HEK293 (cell line): ENCODE data around the gene OLIG2.

Experiments used
- CTCF ChIA-PET: fragments of 350-600 bp; formaldehyde crosslinking; extraction: SDS; loops from one replicate; lab custom pipeline; 2021; ENCODE audit warnings: antibody characterized with exemption; lab: Yijun Ruan, JAX
- POLR2A ChIA-PET: fragments of 300-600 bp; formaldehyde crosslinking; extraction: SDS; loops from one replicate; lab custom pipeline; 2020; ENCODE audit warnings: antibody characterized with exemption, inconsistent platforms; lab: Yijun Ruan, JAX
- H3K27ac ChIP-seq: fragments of 200-500 bp; sonication (Bioruptor generic); 2 replicates; pipeline ENCODE4 v1.5.1; 2014; ENCODE audit warnings: low read depth, low read length, control low read depth, inconsistent platforms; ENCODE audit errors: extremely low read depth
- H3K36me3 ChIP-seq, 2 experiments: fragments of 200-500 bp in 1 of 2; sonication (Bioruptor generic) in 1 of 2; 1 replicate in 1 of 2; 2 replicates in 1 of 2; pipeline ENCODE4 v1.5.1; 2014 to 2017; ENCODE audit warnings: inconsistent platforms in 2 of 2, low read length in 2 of 2; ENCODE audit not compliant: control insufficient read depth in 2 of 2, insufficient read depth in 1 of 2
- H3K4me1 ChIP-seq: fragments of 200-500 bp; sonication (Bioruptor generic); 2 replicates; pipeline ENCODE4 v1.5.1; 2014; ENCODE audit warnings: mild to moderate bottlenecking, low read length, inconsistent platforms; ENCODE audit not compliant: control insufficient read depth, insufficient read depth
- H3K4me3 ChIP-seq: 2 replicates; pipeline ENCODE4 v1.5.1; 2011; ENCODE audit warnings: low read depth, mild to moderate bottlenecking, control low read depth, low read length, moderate library complexity
- H3K9me3 ChIP-seq: fragments of 200-500 bp; sonication (Bioruptor generic); 2 replicates; pipeline ENCODE4 v1.5.1; 2014; ENCODE audit warnings: low read depth, low read length, inconsistent platforms; ENCODE audit not compliant: control insufficient read depth, insufficient read depth
- BCL11B ChIP-seq: fragments of 450-650 bp; formaldehyde crosslinking; IDR thresholded peaks from 2 replicates; pipeline ENCODE4 v1.5.1; 2016; ENCODE audit warnings: low read depth, missing biosample characterization, missing genetic modification characterization
- GLIS1 ChIP-seq: fragments of 450-650 bp; formaldehyde crosslinking; IDR thresholded peaks from 2 replicates; pipeline ENCODE4 v1.5.1; 2016; ENCODE audit warnings: missing biosample characterization, missing genetic modification characterization
- TCF7L2 ChIP-seq: IDR thresholded peaks from 2 replicates; pipeline ENCODE4 v1.6.1; 2011; ENCODE audit warnings: low read depth, mild to moderate bottlenecking, inconsistent platforms, low read length, moderate library complexity, borderline replicate concordance
- ZNF146 ChIP-seq: fragments of 450-650 bp; formaldehyde crosslinking; IDR thresholded peaks from 2 replicates; pipeline ENCODE4 v1.5.1; 2016; ENCODE audit warnings: missing biosample characterization, missing genetic modification characterization
- ZNF155 ChIP-seq: fragments of 450-650 bp; formaldehyde crosslinking; IDR thresholded peaks from 2 replicates; pipeline ENCODE4 v1.5.1; 2016; ENCODE audit warnings: missing biosample characterization, missing genetic modification characterization
- ZNF175 ChIP-seq: fragments of 450-650 bp; formaldehyde crosslinking; IDR thresholded peaks from 2 replicates; pipeline ENCODE4 v1.5.1; 2016; ENCODE audit warnings: missing biosample characterization, missing genetic modification characterization
- ZNF19 ChIP-seq: fragments of 450-650 bp; formaldehyde crosslinking; IDR thresholded peaks from 2 replicates; pipeline ENCODE4; 2016; ENCODE audit warnings: missing biosample characterization, missing genetic modification characterization, low read depth
- TF ChIP-seq, protein P1 (sequence below): fragments of 450-650 bp; formaldehyde crosslinking; IDR thresholded peaks from 2 replicates; pipeline ENCODE4 v1.5.1; 2016; ENCODE audit warnings: missing biosample characterization, missing genetic modification characterization
- TF ChIP-seq, protein P2 (sequence below): fragments of 450-650 bp; formaldehyde crosslinking; IDR thresholded peaks from 2 replicates; pipeline ENCODE4 v1.5.1; 2016; ENCODE audit warnings: missing biosample characterization, missing genetic modification characterization, borderline replicate concordance
- TF ChIP-seq, protein P3 (sequence below): fragments of 450-650 bp; formaldehyde crosslinking; IDR thresholded peaks from 2 replicates; pipeline ENCODE4 v1.5.1; 2017; ENCODE audit warnings: missing biosample characterization, mild to moderate bottlenecking, missing genetic modification characterization, moderate library complexity
- TF ChIP-seq, protein P4 (sequence below): fragments of 450-650 bp; formaldehyde crosslinking; IDR thresholded peaks from 2 replicates; pipeline ENCODE4 v1.5.1; 2017; ENCODE audit warnings: missing biosample characterization, missing genetic modification characterization
- TF ChIP-seq, protein P5 (sequence below): fragments of 450-650 bp; formaldehyde crosslinking; IDR thresholded peaks from 2 replicates; pipeline ENCODE4 v1.5.1; 2016; ENCODE audit warnings: missing biosample characterization, missing genetic modification characterization
- TF ChIP-seq, protein P6 (sequence below): fragments of 450-650 bp; formaldehyde crosslinking; IDR thresholded peaks from 2 replicates; pipeline ENCODE4 v1.5.1; 2017; ENCODE audit warnings: missing biosample characterization, missing genetic modification characterization

Gene OLIG2

DNA sequence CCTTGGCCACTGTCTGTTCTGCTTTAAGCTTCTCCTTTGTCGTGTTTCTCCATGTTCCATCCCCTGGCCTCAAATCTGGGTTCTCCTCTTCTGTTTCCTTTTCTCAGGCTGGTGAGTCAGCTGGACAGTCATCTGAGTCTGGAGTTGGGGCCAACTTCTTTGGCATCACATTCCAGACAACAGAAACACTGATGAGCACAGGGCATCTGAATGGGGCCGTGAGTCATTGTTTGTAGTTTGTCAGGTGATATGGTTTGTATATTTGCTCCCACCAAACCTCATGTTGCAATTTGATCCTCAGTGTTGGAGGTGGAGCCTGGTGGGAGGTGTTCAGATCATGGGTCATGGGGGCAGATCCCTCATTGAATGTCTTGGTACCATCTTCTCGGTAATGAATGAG lies 14.3 kb upstream of the OLIG2 start (continued):
- TF ChIP-seq TCF7L2 (no peak), ZNF19 (no peak), ZNF155 (no peak), GLIS1 (tag by site-specific recombination) (peak; percentile 53), ZNF175 (tag by site-specific recombination) (no peak), ZNF146 (tag by site-specific recombination) (no peak), BCL11B (tag by site-specific recombination) (no peak)
- TF ChIP-seq, protein P1, sequence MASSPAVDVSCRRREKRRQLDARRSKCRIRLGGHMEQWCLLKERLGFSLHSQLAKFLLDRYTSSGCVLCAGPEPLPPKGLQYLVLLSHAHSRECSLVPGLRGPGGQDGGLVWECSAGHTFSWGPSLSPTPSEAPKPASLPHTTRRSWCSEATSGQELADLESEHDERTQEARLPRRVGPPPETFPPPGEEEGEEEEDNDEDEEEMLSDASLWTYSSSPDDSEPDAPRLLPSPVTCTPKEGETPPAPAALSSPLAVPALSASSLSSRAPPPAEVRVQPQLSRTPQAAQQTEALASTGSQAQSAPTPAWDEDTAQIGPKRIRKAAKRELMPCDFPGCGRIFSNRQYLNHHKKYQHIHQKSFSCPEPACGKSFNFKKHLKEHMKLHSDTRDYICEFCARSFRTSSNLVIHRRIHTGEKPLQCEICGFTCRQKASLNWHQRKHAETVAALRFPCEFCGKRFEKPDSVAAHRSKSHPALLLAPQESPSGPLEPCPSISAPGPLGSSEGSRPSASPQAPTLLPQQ (tag by site-specific recombination): peak; percentile 86
- TF ChIP-seq, protein P2, sequence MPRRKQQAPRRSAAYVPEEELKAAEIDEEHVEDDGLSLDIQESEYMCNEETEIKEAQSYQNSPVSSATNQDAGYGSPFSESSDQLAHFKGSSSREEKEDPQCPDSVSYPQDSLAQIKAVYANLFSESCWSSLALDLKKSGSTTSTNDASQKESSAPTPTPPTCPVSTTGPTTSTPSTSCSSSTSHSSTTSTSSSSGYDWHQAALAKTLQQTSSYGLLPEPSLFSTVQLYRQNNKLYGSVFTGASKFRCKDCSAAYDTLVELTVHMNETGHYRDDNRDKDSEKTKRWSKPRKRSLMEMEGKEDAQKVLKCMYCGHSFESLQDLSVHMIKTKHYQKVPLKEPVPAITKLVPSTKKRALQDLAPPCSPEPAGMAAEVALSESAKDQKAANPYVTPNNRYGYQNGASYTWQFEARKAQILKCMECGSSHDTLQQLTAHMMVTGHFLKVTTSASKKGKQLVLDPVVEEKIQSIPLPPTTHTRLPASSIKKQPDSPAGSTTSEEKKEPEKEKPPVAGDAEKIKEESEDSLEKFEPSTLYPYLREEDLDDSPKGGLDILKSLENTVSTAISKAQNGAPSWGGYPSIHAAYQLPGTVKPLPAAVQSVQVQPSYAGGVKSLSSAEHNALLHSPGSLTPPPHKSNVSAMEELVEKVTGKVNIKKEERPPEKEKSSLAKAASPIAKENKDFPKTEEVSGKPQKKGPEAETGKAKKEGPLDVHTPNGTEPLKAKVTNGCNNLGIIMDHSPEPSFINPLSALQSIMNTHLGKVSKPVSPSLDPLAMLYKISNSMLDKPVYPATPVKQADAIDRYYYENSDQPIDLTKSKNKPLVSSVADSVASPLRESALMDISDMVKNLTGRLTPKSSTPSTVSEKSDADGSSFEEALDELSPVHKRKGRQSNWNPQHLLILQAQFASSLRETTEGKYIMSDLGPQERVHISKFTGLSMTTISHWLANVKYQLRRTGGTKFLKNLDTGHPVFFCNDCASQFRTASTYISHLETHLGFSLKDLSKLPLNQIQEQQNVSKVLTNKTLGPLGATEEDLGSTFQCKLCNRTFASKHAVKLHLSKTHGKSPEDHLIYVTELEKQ (tag by site-specific recombination): 0 out of 2 replicates have a peak, but pooled peaks have one; percentile 36
- TF ChIP-seq, protein P3, sequence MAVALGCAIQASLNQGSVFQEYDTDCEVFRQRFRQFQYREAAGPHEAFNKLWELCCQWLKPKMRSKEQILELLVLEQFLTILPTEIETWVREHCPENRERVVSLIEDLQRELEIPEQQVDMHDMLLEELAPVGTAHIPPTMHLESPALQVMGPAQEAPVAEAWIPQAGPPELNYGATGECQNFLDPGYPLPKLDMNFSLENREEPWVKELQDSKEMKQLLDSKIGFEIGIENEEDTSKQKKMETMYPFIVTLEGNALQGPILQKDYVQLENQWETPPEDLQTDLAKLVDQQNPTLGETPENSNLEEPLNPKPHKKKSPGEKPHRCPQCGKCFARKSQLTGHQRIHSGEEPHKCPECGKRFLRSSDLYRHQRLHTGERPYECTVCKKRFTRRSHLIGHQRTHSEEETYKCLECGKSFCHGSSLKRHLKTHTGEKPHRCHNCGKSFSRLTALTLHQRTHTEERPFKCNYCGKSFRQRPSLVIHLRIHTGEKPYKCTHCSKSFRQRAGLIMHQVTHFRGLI: no peak
- TF ChIP-seq, protein P4, sequence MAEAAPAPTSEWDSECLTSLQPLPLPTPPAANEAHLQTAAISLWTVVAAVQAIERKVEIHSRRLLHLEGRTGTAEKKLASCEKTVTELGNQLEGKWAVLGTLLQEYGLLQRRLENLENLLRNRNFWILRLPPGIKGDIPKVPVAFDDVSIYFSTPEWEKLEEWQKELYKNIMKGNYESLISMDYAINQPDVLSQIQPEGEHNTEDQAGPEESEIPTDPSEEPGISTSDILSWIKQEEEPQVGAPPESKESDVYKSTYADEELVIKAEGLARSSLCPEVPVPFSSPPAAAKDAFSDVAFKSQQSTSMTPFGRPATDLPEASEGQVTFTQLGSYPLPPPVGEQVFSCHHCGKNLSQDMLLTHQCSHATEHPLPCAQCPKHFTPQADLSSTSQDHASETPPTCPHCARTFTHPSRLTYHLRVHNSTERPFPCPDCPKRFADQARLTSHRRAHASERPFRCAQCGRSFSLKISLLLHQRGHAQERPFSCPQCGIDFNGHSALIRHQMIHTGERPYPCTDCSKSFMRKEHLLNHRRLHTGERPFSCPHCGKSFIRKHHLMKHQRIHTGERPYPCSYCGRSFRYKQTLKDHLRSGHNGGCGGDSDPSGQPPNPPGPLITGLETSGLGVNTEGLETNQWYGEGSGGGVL (tag by site-specific recombination): peak; percentile 76
- TF ChIP-seq, all 188 proteins: peak for 34

DNA sequence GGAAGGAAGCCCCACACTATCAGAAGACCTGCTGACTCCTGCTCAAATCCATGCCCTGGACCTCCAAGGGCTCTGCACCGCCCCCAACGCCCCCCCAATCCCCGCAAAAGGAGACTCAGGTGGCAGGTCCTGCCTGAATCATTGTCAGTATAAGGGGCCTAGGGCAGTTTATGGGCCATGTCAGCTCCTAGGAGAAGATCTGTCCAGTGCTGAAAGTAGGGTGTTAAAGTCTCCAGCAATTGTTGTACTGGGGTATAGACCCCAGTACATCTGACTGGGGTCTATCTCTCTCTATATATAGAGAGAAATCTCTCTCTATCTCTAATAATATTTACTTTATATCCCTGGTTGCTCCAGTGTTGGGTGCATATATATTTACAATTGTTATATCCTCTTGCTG lies 12.1 kb upstream of the OLIG2 start:
- CTCF ChIA-PET: interaction anchor here (0.7 to 1.5 kb wide), 3 partner anchors 17 to 183 kb away, joined by 3 read pairs; no protein-coding TSS in a partner anchor
- Histone ChIP-seq H3K27ac (no peak overlapping the region), H3K4me1 (peaks cover 6% of the 10 kb centered on the region; the same call in 1 of the 2 replicates), H3K4me3 (no peak overlapping the region), H3K9me3 (no peaks in the 10 kb centered on the region), H3K36me3 (no peaks in the 10 kb centered on the region)
- TF ChIP-seq, protein P5, sequence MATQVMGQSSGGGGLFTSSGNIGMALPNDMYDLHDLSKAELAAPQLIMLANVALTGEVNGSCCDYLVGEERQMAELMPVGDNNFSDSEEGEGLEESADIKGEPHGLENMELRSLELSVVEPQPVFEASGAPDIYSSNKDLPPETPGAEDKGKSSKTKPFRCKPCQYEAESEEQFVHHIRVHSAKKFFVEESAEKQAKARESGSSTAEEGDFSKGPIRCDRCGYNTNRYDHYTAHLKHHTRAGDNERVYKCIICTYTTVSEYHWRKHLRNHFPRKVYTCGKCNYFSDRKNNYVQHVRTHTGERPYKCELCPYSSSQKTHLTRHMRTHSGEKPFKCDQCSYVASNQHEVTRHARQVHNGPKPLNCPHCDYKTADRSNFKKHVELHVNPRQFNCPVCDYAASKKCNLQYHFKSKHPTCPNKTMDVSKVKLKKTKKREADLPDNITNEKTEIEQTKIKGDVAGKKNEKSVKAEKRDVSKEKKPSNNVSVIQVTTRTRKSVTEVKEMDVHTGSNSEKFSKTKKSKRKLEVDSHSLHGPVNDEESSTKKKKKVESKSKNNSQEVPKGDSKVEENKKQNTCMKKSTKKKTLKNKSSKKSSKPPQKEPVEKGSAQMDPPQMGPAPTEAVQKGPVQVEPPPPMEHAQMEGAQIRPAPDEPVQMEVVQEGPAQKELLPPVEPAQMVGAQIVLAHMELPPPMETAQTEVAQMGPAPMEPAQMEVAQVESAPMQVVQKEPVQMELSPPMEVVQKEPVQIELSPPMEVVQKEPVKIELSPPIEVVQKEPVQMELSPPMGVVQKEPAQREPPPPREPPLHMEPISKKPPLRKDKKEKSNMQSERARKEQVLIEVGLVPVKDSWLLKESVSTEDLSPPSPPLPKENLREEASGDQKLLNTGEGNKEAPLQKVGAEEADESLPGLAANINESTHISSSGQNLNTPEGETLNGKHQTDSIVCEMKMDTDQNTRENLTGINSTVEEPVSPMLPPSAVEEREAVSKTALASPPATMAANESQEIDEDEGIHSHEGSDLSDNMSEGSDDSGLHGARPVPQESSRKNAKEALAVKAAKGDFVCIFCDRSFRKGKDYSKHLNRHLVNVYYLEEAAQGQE: peak; percentile 90
- TF ChIP-seq, protein P6, sequence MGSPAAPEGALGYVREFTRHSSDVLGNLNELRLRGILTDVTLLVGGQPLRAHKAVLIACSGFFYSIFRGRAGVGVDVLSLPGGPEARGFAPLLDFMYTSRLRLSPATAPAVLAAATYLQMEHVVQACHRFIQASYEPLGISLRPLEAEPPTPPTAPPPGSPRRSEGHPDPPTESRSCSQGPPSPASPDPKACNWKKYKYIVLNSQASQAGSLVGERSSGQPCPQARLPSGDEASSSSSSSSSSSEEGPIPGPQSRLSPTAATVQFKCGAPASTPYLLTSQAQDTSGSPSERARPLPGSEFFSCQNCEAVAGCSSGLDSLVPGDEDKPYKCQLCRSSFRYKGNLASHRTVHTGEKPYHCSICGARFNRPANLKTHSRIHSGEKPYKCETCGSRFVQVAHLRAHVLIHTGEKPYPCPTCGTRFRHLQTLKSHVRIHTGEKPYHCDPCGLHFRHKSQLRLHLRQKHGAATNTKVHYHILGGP: no peak
- POLR2A ChIA-PET: interaction anchor here (0.7 kb wide), 1 partner anchor 95 kb away, joined by 3 read pairs; no protein-coding TSS in a partner anchor
